ENCODE measurements around the gene FNDC10.
"Not testable (repeated sequence)": the region's sequence is repeated elsewhere in the genome, so short reads cannot be mapped to it uniquely, and the experiment has no call there.

The FNDC10 gene

DNA sequence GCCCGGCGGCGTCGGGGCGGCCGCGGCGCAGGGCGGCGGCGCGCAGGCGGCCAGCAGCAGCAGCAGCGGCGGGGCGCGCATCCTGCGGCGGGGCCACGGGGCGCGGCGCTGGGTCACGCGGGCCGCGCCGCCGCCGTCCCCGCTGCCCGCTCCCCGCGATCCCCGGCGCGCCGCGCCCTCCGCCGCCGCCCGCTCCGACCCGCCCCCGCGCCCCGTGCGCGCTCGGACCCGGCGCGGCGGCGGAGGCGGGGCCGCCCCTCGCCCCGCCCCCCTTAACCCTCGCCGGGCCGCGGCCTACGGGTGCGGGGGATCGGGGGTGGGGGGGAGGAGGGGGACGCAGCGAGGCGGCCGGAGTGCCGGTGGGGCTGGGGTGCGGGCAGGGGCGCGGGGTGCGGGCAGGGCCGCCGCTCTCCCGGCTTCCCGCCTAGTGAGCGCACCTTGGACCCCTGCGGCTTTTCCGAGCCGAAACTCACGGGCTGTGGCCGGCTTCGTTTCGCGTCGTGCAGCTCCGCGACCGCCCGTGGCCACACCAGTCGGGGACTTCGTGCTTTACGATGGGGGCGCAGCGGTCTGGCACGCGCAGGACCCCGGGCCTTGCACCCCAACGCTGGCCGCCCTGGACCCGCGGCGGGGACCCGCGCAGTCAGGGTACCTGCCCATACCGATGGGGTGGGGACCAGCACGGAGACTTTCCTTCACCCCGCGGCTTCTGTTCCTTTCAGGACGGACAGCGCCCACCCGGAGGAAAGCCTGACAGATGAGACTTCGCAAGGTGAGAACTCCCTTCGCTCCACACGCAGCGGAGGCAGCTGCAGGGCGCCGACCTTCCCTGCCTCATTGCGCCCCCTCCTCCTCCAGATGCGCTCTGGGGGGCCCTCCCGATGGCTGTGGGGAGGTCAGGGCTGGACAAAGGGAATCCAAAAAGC is at the start of gene FNDC10:
Gene FNDC10, minus strand, starts transcription at position 201 of the 926 bp plus-strand sequence. Its CDS starts 120 bp downstream, at position 81.
- DNase-seq (ENCODE audit: low read depth in 3 of 3): no peak

GRCh38 chr1:1648265-1648664 is 48.3 kb upstream of the FNDC10 start:
- not testable (repeated sequence) for DNase-seq (ENCODE audit: low read depth in 3 of 3)

GRCh38 chr1:1647567-1648241 is 47.8 kb upstream of the FNDC10 start:
- not testable (repeated sequence) for DNase-seq (ENCODE audit: low read depth in 3 of 3)

GRCh38 chr1:1646326-1646725 is 46.4 kb upstream of the FNDC10 start:
- DNase-seq (ENCODE audit: low read depth in 3 of 3): not testable (repeated sequence)

GRCh38 chr1:1640711-1641461 is 41.0 kb upstream of the FNDC10 start:
- not testable (repeated sequence) for DNase-seq (ENCODE audit: low read depth in 3 of 3)

GRCh38 chr1:1640081-1640480 is 40.1 kb upstream of the FNDC10 start:
- not testable (repeated sequence) for DNase-seq (ENCODE audit: low read depth in 3 of 3)

DNA sequence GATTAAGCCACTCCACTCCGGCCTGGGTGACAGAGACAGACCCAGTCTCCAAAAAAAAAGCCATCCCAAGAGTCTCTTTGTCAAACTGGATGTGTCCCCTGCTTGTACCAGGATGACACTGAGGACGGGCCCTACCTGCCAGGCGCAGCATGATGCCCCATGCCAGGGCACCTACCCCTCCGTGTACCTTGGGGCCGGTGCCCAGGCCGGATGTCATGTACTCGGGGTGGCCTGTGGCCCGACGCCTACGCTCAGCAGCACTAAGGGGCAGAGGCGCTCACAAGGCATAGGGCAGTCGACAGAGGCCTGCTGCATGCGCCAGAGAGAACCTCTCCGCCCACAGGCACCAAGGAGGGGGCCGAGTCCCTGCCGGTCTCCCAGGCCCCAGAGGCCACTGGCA is 39.4 kb upstream of the FNDC10 start:
- DNase-seq (ENCODE audit: low read depth in 3 of 3): not testable (repeated sequence)

- not testable (repeated sequence) for DNase-seq (ENCODE audit: low read depth in 3 of 3)
Measured at GRCh38 chr1:1638528-1638927, 38.6 kb upstream of the FNDC10 start.

DNA sequence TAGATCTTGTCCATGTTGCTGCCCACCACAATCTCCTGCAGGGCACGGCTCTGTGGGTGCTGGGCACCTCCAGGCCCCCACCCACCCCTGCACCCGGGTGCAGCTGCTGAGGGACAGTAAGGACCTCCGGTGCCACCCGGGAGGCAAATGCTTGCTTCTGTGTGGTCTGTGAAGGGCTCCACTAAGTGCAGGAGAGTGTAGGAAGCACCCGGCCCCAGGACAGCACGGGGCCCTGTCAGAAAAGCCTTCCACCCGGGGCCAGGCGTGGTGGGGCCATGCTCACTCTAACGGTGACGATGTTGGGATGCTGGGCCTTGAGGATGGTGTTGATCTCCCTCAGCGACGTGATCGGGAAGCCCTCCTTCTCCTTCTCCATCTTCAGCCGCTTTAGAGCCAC is 37.5 kb upstream of the FNDC10 start:
- not testable (repeated sequence) for DNase-seq (ENCODE audit: low read depth in 3 of 3)

- DNase-seq (ENCODE audit: low read depth in 3 of 3): not testable (repeated sequence)
Measured at GRCh38 chr1:1636621-1637478, 36.9 kb upstream of the FNDC10 start.

- DNase-seq (ENCODE audit: low read depth in 3 of 3): not testable (repeated sequence)
Measured at GRCh38 chr1:1634613-1635012, 34.7 kb upstream of the FNDC10 start.

DNA sequence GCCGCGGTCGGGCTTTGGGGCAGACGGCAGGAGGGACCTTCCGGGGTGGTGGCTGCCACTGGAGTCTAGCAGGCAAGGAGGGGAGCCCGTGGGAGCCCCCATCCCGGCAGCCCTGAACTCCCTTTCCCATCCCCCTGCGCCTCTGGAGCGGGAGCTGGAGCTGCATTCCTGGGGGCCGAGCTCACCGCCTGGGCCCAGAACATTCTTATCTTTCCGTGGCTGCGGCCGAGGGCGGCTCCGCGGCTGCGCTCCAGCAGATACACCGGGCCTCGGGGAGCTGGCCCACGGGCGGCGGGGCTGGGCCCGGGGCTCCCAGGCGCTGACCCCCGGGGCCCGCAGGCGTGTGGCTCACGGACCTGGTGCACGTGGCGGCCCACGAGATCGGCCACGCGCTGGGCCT is 33.5 kb upstream of the FNDC10 start:
- not testable (repeated sequence) for DNase-seq (ENCODE audit: low read depth in 3 of 3)

DNA sequence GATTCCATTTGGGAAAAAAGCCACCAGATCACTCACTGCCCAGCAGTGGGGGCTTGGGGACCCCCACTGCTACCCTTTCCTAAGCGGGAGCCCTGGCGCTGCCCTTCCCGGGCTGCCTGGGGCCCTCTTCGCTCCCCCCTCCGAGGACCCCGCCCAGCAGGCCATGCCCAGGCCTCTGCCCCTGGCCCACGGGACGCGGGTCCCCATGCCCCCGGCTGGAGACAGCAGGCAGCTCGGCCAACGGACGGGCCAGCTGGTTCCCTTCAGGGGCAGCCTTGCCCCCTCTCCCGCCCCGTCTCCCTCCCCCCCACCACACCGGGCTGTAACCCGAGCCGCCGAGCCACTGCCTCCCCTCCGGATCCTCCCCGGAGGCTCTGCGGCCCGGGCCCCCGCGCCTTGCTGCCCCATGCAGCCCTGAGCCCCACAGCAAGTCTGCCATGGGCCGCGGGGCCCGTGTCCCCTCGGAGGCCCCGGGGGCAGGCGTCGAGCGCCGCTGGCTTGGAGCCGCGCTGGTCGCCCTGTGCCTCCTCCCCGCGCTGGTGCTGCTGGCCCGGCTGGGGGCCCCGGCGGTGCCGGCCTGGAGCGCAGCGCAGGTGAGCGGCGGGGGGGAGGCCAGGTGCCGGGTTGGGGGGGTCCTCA is 32.0 kb upstream of the FNDC10 start, which contains the start of gene MMP23B:
Gene MMP23B, plus strand, starts transcription at position 392 of the 639 bp plus-strand sequence. Its CDS starts 46 bp downstream, at position 438.
- DNase-seq (ENCODE audit: low read depth in 3 of 3): no peak

GRCh38 chr1:1630965-1631781 is 31.2 kb upstream of the FNDC10 start:
- DNase-seq (ENCODE audit: low read depth in 3 of 3): no peak

DNA sequence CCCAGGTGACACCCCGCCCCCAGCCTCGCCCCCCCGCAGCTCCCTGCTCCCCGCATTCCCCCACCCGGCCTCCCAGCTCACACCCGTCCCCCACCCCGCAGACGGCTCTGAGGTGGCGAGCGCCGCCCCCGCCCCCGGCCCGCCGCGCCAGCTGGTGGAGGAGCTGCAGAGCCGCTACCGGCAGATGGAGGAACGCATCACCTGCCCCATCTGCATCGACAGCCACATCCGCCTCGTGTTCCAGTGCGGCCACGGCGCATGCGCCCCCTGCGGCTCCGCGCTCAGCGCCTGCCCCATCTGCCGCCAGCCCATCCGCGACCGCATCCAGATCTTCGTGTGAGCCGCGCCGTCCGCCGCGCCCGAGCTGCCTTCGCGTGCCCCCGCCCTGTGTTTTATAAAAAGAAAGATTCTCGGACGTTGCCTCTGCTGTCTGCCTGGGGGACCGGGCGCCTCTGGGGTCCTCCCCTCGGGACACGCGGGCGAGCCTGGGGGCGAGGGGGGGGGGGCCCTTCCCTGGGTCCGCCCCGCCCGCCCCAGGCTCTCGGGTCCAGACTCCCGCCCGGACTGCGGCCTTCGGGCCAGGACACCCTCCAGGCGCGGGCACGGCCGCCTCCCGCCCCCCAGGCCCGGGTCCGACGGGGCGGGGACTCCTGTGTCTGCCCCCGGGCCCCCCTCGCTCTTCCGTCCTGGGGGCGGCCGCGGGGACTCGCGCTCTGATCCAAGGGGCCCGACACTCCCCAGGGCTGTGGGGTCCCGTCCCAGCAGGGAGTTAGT is 30.4 kb upstream of the FNDC10 start:
- DNase-seq (ENCODE audit: low read depth in 3 of 3): peak; percentile 81 to 91 (median 89)

- peak; percentile 48 to 66 (median 66) for DNase-seq (ENCODE audit: low read depth in 3 of 3)
Measured at GRCh38 chr1:1629430-1630190, 29.7 kb upstream of the FNDC10 start.

DNA sequence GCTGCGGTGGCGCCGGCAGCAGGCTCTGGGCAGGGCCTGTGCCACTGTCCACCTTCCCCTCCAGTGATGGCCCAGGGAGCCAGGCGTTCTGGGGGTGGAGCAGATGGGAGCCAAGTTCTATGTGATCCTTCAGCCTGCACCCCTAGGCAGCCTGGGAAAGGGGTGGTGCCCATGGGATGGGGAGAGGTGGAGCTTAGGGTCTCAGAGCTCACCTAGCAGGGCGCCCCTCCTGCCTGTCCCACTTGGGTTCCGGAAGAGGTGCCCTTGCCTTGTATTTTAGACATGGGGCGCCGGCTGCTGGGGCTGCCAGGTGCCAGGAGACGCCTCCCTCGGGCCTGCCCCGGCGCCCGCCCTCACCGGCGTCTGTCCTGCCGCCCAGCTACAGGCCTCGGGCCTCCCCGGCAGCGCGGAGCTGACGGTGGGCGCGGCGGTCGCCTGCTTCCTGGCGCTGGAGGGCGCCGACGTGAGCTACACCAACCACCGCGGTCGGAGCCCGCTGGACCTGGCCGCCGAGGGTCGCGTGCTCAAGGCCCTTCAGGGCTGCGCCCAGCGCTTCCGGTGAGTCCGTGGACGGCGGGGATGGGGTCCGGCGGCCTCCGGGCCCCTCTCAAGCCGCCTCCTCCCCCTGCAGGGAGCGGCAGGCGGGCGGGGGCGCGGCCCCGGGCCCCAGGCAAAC is 29.0 kb upstream of the FNDC10 start:
- no peak for DNase-seq (ENCODE audit: low read depth in 3 of 3)

Measured in stimulated activated CD4-positive, alpha-beta T cell treated with anti-CD3 and anti-CD28 coated beads, TNF-alpha, amount 100 ng/mL, for 4 hours (primary cell).